Measurements from ENCODE around the gene KLHL14. TPM values are rescaled to one million over a fixed set of nuclear protein-coding genes. Genes with fewer than 3 reads are reported as not detected.

The KLHL14 gene
- total and polyA plus RNA-seq, 2 of the 13 experiments (the other 11 are each of a cell fraction or from before 2014, with no cell fraction given): 16.0 to 41.8 TPM

- peak; percentile 82; the same call in 1 of the 2 replicates for TF ChIP-seq SKIL (CRISPR knock-in tag; IDR thresholded peaks at IDR 0.05; ENCODE audit: borderline replicate concordance)
- TF ChIP-seq HDAC2 (CRISPR knock-in tag; IDR thresholded peaks at IDR 0.05): peak; percentile 95
- 0 out of 2 replicates have a peak, but pooled peaks have one; percentile 21 for TF ChIP-seq NFYB (CRISPR knock-in tag; IDR thresholded peaks at IDR 0.05)
- TF ChIP-seq ZNF230 (CRISPR knock-in tag; IDR thresholded peaks at IDR 0.05): 0 out of 2 replicates have a peak, but pooled peaks have one; percentile 35
- peak; percentile 45; the same call in 1 of the 2 replicates for TF ChIP-seq YEATS4 (CRISPR knock-in tag; IDR thresholded peaks at IDR 0.05; ENCODE audit: borderline replicate concordance)
- peak; percentile 93 for TF ChIP-seq ATF2 (CRISPR knock-in tag; IDR thresholded peaks at IDR 0.05)
- TF ChIP-seq TCF12 (IDR thresholded peaks at IDR 0.05): no peak
- 0 out of 2 replicates have a peak, but pooled peaks have one; percentile 69 for TF ChIP-seq TCF12 (CRISPR knock-in tag; IDR thresholded peaks at IDR 0.05)
- TF ChIP-seq KLF9 (CRISPR knock-in tag; IDR thresholded peaks at IDR 0.05; ENCODE audit: low read depth): 0 out of 2 replicates have a peak, but pooled peaks have one; percentile 24
- peak; percentile 73; the same call in 1 of the 2 replicates for TF ChIP-seq ZNF691 (CRISPR knock-in tag; IDR thresholded peaks at IDR 0.05; ENCODE audit: borderline replicate concordance, low read depth)
- TF ChIP-seq ZNF160 (CRISPR knock-in tag; IDR thresholded peaks at IDR 0.05): no peak
- TF ChIP-seq ZNF629 (CRISPR knock-in tag; conservative IDR thresholded peaks at IDR 0.05): peak; percentile 26; the same call in 1 of the 2 replicates
- TF ChIP-seq IRF2 (CRISPR knock-in tag; IDR thresholded peaks at IDR 0.05): peak; percentile 91
- TF ChIP-seq NR3C1 (CRISPR knock-in tag; IDR thresholded peaks at IDR 0.05): no peak
- TF ChIP-seq CEBPZ (IDR thresholded peaks at IDR 0.05; ENCODE audit: low read length): no peak
- peak; percentile 40; the same call in 1 of the 2 replicates for TF ChIP-seq ZSCAN5A (CRISPR knock-in tag; IDR thresholded peaks at IDR 0.05; ENCODE audit: borderline replicate concordance)
- TF ChIP-seq KDM6A (CRISPR knock-in tag; IDR thresholded peaks at IDR 0.05; ENCODE audit: low read depth): peak; percentile 91
- TF ChIP-seq CCAR2 (optimal IDR thresholded peaks at IDR 0.05; ENCODE audit: low read depth, low read length): no peak
These were observed 31.5 kb upstream of the KLHL14 start (continued) for GRCh38 chr18:32804134-32804888.

Data from HepG2 (cell line).